Nephron (organoid): ENCODE measurements around the gene HMCN1.

ENCODE experiments used
- H3K27ac Mint-ChIP-seq, 3 experiments: 2 replicates each; pipeline ENCODE4 v1.8.0; 2020; ENCODE audit warnings: mixed read lengths in 3 of 3, mild to moderate bottlenecking in 2 of 3, moderate library complexity in 1 of 3
- H3K27me3 Mint-ChIP-seq: 2 replicates; pipeline ENCODE4 v1.8.0; 2021; ENCODE audit warnings: low read depth, mild to moderate bottlenecking, moderate library complexity, mixed read lengths
- H3K36me3 Mint-ChIP-seq: 2 replicates; pipeline ENCODE4 v1.8.0; 2020; ENCODE audit warnings: low read depth, mixed read lengths
- H3K4me1 Mint-ChIP-seq: 2 replicates; pipeline ENCODE4 v1.8.0; 2020; ENCODE audit warnings: mixed read lengths
- H3K4me3 Mint-ChIP-seq, 3 experiments: 2 replicates each; pipeline ENCODE4 v1.8.0; 2020; ENCODE audit warnings: mild to moderate bottlenecking in 3 of 3, mixed read lengths in 3 of 3, moderate library complexity in 2 of 3
- H3K9me3 Mint-ChIP-seq: 2 replicates; pipeline ENCODE4 v1.8.0; 2020; ENCODE audit warnings: mixed read lengths
- TF ChIP-seq, protein P1 (sequence below), 3 experiments: fragments of 200-600 bp; sonication (generic); IDR thresholded peaks; one replicate each; pipeline ENCODE4 v1.5.0; 2021; ENCODE audit warnings: antibody characterized with exemption in 3 of 3; ENCODE audit not compliant: unreplicated experiment in 3 of 3

Gene HMCN1

DNA sequence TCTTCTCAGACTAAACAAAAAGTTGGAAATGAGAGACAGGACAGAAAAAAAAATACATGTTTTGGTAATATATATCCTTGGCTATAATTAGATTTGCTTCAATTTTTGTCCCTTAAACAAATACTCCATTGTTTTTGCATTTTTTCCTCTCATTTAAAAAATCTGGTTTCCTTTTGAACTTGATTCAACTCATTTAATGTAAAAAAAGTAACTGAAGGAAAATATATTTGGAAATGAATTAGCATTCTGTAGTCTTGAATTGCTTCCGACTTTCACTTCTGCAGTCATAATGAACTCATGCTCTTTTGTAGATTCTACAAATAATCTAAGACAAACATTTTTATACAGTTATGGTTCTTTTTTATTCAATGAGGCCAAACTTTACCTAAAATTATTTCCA lies 309.1 kb downstream of the HMCN1 start:
- Mint-ChIP-seq H3K9me3 (no peaks in the 10 kb centered on the region), H3K4me3 (no peak overlapping the region), H3K27me3 (no peaks in the 10 kb centered on the region), H3K36me3 (peaks cover 20% of the 10 kb centered on the region), H3K4me1 (no peaks in the 10 kb centered on the region), H3K27ac (no peak overlapping the region)
- TF ChIP-seq, protein P1, sequence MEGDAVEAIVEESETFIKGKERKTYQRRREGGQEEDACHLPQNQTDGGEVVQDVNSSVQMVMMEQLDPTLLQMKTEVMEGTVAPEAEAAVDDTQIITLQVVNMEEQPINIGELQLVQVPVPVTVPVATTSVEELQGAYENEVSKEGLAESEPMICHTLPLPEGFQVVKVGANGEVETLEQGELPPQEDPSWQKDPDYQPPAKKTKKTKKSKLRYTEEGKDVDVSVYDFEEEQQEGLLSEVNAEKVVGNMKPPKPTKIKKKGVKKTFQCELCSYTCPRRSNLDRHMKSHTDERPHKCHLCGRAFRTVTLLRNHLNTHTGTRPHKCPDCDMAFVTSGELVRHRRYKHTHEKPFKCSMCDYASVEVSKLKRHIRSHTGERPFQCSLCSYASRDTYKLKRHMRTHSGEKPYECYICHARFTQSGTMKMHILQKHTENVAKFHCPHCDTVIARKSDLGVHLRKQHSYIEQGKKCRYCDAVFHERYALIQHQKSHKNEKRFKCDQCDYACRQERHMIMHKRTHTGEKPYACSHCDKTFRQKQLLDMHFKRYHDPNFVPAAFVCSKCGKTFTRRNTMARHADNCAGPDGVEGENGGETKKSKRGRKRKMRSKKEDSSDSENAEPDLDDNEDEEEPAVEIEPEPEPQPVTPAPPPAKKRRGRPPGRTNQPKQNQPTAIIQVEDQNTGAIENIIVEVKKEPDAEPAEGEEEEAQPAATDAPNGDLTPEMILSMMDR (IDR thresholded peaks at IDR 0.05; ENCODE audit: unreplicated experiment in 3 of 3), result no peak

- H3K9me3 Mint-ChIP-seq, result no peaks in the 10 kb centered on the region
- H3K27me3 Mint-ChIP-seq, result no peaks in the 10 kb centered on the region
- peaks cover 22% of the 10 kb centered on the region for H3K36me3 Mint-ChIP-seq
- TF ChIP-seq, protein P1 (IDR thresholded peaks at IDR 0.05; ENCODE audit: unreplicated experiment in 3 of 3), result no peak
- H3K4me3 Mint-ChIP-seq, result no peak overlapping the region
- H3K4me1 Mint-ChIP-seq, result no peaks in the 10 kb centered on the region
- no peak overlapping the region for H3K27ac Mint-ChIP-seq
Measured at GRCh38 chr1:186044079-186044685, 310.0 kb downstream of the HMCN1 start.

- Mint-ChIP-seq H3K4me1 (no peaks in the 10 kb centered on the region), H3K9me3 (no peaks in the 10 kb centered on the region), H3K4me3 (no peak overlapping the region), H3K36me3 (peaks cover 20% of the 10 kb centered on the region), H3K27ac (no peak overlapping the region), H3K27me3 (no peaks in the 10 kb centered on the region)
- TF ChIP-seq, protein P1 (IDR thresholded peaks at IDR 0.05; ENCODE audit: unreplicated experiment in 3 of 3), result no peak
Measured at GRCh38 chr1:186046437-186047211, 312.4 kb downstream of the HMCN1 start.

DNA sequence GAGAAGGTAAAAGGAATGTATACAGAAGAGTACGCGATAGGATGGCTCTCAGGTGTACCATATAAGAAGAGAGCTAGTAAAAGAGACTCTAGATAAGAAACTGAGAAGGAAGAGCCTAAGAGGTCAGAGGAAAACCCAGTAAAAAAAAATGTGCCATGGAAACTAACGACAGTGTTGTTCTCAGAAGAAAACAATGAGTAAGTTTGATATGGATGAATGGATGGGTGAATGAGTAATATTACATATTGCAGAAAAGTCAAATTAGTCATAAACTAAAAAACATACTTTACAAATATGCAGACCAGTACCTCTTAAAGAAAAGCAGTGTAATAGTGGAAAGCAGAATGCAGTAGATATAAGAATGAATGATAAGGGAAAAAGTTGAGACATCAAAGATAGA lies 316.2 kb downstream of the HMCN1 start:
- no peaks in the 10 kb centered on the region for H3K27me3 Mint-ChIP-seq

GRCh38 chr1:186054003-186054402 lies 319.8 kb downstream of the HMCN1 start:
- Mint-ChIP-seq H3K4me1 (no peaks in the 10 kb centered on the region), H3K9me3 (no peaks in the 10 kb centered on the region), H3K27ac (peak overlapping the region in 1 of 3 experiments; percentile 6), H3K27me3 (no peaks in the 10 kb centered on the region), H3K36me3 (peaks cover 2% of the 10 kb centered on the region), H3K4me3 (no peak overlapping the region)
- TF ChIP-seq, protein P1 (IDR thresholded peaks at IDR 0.05; ENCODE audit: unreplicated experiment in 3 of 3), result no peak

More for the DNA sequence above, 316.2 kb downstream of the HMCN1 start:
- H3K9me3 Mint-ChIP-seq, result no peaks in the 10 kb centered on the region
- TF ChIP-seq, protein P1 (IDR thresholded peaks at IDR 0.05; ENCODE audit: unreplicated experiment in 3 of 3), result no peak
- no peak overlapping the region for H3K27ac Mint-ChIP-seq
- H3K36me3 Mint-ChIP-seq, result peaks cover 15% of the 10 kb centered on the region
- H3K4me3 Mint-ChIP-seq, result no peak overlapping the region
- no peaks in the 10 kb centered on the region for H3K4me1 Mint-ChIP-seq
